Endothelial cell of umbilical vein (primary cell): ENCODE measurements around the gene PLA2G15. TPM values are rescaled to one million over a fixed set of nuclear protein-coding genes. Genes with fewer than 3 reads are reported as not detected.

Experiments used
- BruUV-seq: library from RNA; stranded (reverse); fragments of 400-500 nt; replicated peaks from 2 replicates; lab custom pipeline; 2021; lab: Mats Ljungman, UMichigan
- CTCF ChIA-PET: fragments of 300-600, 350-600 bp; sonication (Branson Sonifier 250); formaldehyde crosslinking; loops from one replicate; lab custom pipeline; 2021; ENCODE audit warnings: antibody characterized with exemption, inconsistent platforms; lab: Charles Lee
- POLR2A ChIA-PET: fragments of 300-600, 350-600 bp; sonication (Branson Sonifier 250); formaldehyde crosslinking; loops from one replicate; lab custom pipeline; 2021; ENCODE audit warnings: antibody characterized with exemption, inconsistent platforms; lab: Charles Lee
- DNase-seq: peaks from one replicate; pipeline ENCODE4 v3.0.0-alpha.2; 2011; ENCODE audit warnings: low read depth, low spot score
- FAIRE-seq: peaks from 2 replicates; lab custom pipeline; 2011; peaks lifted over from hg19 to GRCh38; lab: Jason Lieb, UNC
- H2AFZ ChIP-seq: 2 replicates; pipeline ENCODE4 v1.6.0; 2012; ENCODE audit warnings: low read depth, low read length, control low read depth, inconsistent platforms
- H3K27ac ChIP-seq: 2 replicates; pipeline ENCODE4 v1.5.1; 2011; ENCODE audit warnings: low read depth, mild to moderate bottlenecking, control low read depth, low read length, moderate library complexity; ENCODE audit not compliant: insufficient read depth
- H3K27me3 ChIP-seq, 2 experiments: 2 replicates each; pipeline versions ENCODE4 v1.6.0 to v1.6.1; 2011; ENCODE audit warnings: low read length in 2 of 2, mixed read lengths in 1 of 2; ENCODE audit not compliant: control insufficient read depth in 2 of 2, insufficient read depth in 2 of 2
- H3K36me3 ChIP-seq, 2 experiments: 2 replicates in 1 of 2; 3 replicates in 1 of 2; pipeline ENCODE4 v1.5.1; 2011; ENCODE audit warnings: low read length in 2 of 2, mild to moderate bottlenecking in 1 of 2, moderate library complexity in 1 of 2; ENCODE audit not compliant: control insufficient read depth in 2 of 2, insufficient read depth in 2 of 2; ENCODE audit errors: extremely low read depth in 1 of 2
- H3K4me1 ChIP-seq: 3 replicates; pipeline ENCODE4 v1.5.1; 2011; ENCODE audit warnings: mild to moderate bottlenecking, low read length; ENCODE audit not compliant: control insufficient read depth, insufficient read depth; ENCODE audit errors: extremely low read depth
- H3K4me2 ChIP-seq: 2 replicates; pipeline ENCODE4 v1.6.1; 2011; ENCODE audit warnings: low read length, control low read depth, mixed read lengths; ENCODE audit not compliant: insufficient read depth
- H3K4me3 ChIP-seq, 3 experiments: fragments of 200-600 bp in 1 of 3; sonication (generic), shearing (Covaris generic) in 1 of 3; replicated peaks in 1 of 3; 2 replicates each; pipeline ENCODE4 v1.5.1; 2011 to 2016; ENCODE audit warnings: control low read depth in 3 of 3, low read length in 3 of 3, mild to moderate bottlenecking in 2 of 3, inconsistent platforms in 1 of 3, low read depth in 1 of 3, moderate library complexity in 1 of 3; ENCODE audit not compliant: insufficient read depth in 1 of 3
- H3K79me2 ChIP-seq: 2 replicates; pipeline ENCODE4 v1.6.0; 2012; ENCODE audit warnings: low read length, inconsistent platforms; ENCODE audit not compliant: control insufficient read depth, insufficient read depth
- H3K9ac ChIP-seq: replicated peaks from 2 replicates; pipeline ENCODE3; 2011; ENCODE audit warnings: low read length, control low read depth; ENCODE audit not compliant: insufficient read depth; ENCODE audit errors: extremely low read depth
- H3K9me1 ChIP-seq: replicated peaks from 3 replicates; pipeline ENCODE4 v1.6.0; 2011; ENCODE audit warnings: mild to moderate bottlenecking, low read length; ENCODE audit not compliant: control insufficient read depth, insufficient read depth; ENCODE audit errors: extremely low read depth
- H3K9me3 ChIP-seq: replicated peaks from 2 replicates; pipeline ENCODE4 v1.5.1; 2012; ENCODE audit warnings: low read length, inconsistent platforms; ENCODE audit not compliant: control insufficient read depth, insufficient read depth
- H4K20me1 ChIP-seq: replicated peaks from 2 replicates; pipeline ENCODE3; 2011; ENCODE audit warnings: mild to moderate bottlenecking, low read length; ENCODE audit not compliant: control insufficient read depth, insufficient read depth; ENCODE audit errors: extremely low read depth
- EZH2 ChIP-seq: IDR thresholded peaks from 2 replicates; pipeline ENCODE4 v1.6.1; 2012; ENCODE audit warnings: borderline replicate concordance, low read depth, mild to moderate bottlenecking, moderate library complexity, low read length, inconsistent platforms; ENCODE audit not compliant: severe bottlenecking
- JUN ChIP-seq: IDR thresholded peaks from 2 replicates; pipeline ENCODE4 v1.6.1; 2011; ENCODE audit warnings: borderline replicate concordance, low read depth; ENCODE audit not compliant: insufficient read length, insufficient read depth
- MYC ChIP-seq: IDR thresholded peaks from one replicate; pipeline ENCODE4 v1.6.1; 2011; ENCODE audit warnings: mild to moderate bottlenecking, low read depth, low read length
- POLR2A ChIP-seq: IDR thresholded peaks from 2 replicates; pipeline ENCODE4 v1.6.1; 2012; ENCODE audit warnings: low read depth, mild to moderate bottlenecking, control low read depth, low read length
- POLR2AphosphoS5 ChIP-seq: IDR thresholded peaks from 2 replicates; pipeline ENCODE4 v1.6.1; 2012; ENCODE audit warnings: low read depth, mild to moderate bottlenecking, control low read depth, low read length, moderate library complexity; ENCODE audit not compliant: insufficient read depth
- dilution Hi-C: fragments of 300-500 bp; cut with MboI; formaldehyde crosslinking; loops from one replicate; pipeline ENCODE4 v1.15.0; 2019; ENCODE audit warnings: low sequenced_read_pairs; ENCODE audit not compliant: extremely low pct_ligation_motif_present
- intact Hi-C: fragments of 100-400 bp; cut with micrococcal nuclease; formaldehyde crosslinking; loops from one replicate; pipeline ENCODE4 v1.10.0; 2022
- polyA plus RNA-seq, 4 experiments: library from polyadenylated mRNA; depleted of rRNA in 3 of 4; stranded (reverse) in 3 of 4; unstranded in 1 of 4; fragments of >200 nt; gene quantifications; 2 replicates each; pipeline versions ENCODE4 v1.2.1 to v1.2.3, GENCODE V29; 2011 to 2012; ENCODE audit warnings: missing spikeins in 1 of 4
- total RNA-seq: library from RNA; stranded (reverse); gene quantifications from 2 replicates; pipeline ENCODE4 v1.2.3, GENCODE V29; 2021
- TF ChIP-seq, protein P1 (sequence below), 2 donors: IDR thresholded peaks; 1 replicate in 1 of 2; 2 replicates in 1 of 2; pipeline ENCODE4 v1.5.1; 2011; ENCODE audit warnings: low read length in 2 of 2, mild to moderate bottlenecking in 2 of 2, moderate library complexity in 2 of 2, control low read depth in 1 of 2, inconsistent platforms in 1 of 2, low read depth in 1 of 2; ENCODE audit not compliant: insufficient read depth in 1 of 2; ENCODE audit errors: extremely low read depth in 1 of 2

The PLA2G15 gene
- total and polyA plus RNA-seq, 2 donors (not counting 3 experiments of a cell fraction or from before 2014, with no cell fraction given), result 24.3 to 41.8 TPM

DNA sequence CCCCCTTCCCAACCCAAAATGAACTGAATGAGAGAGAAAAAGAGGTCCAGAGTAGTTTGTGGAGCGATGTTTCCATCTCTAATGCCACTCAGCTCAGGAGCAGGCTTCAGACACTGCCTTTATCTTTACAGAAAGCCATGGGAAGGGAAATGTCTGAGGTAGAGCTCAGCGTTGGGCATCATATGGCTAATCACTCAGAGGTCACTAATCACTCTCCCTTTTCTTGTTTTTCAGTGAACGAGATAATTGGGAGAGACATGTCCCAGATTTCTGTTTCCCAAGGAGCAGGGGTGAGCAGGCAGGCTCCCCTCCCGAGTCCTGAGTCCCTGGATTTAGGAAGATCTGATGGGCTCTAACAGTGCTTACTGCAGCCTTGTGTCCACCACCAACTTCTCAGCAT lies 19.1 kb upstream of the PLA2G15 start:
- H3K27ac ChIP-seq, result no peak overlapping the region
- no peaks in the 10 kb centered on the region for H3K9me1 ChIP-seq
- dilution Hi-C loops, result no loop called here
- no peak for DNase-seq
- CTCF ChIA-PET, result interaction anchor here (1.0 to 1.2 kb wide), 2 partner anchors 142 to 342 kb away, joined by 3 to 4 read pairs; no protein-coding TSS in a partner anchor
- no peak overlapping the region for H2AFZ ChIP-seq
- no peaks in the 10 kb centered on the region for H3K4me1 ChIP-seq
- no peak overlapping the region for H3K9ac ChIP-seq
- no peaks in the 10 kb centered on the region for H3K27me3 ChIP-seq
- POLR2A ChIA-PET, result no interaction called here
- H3K9me3 ChIP-seq, result no peaks in the 10 kb centered on the region
- no peak overlapping the region for H3K4me2 ChIP-seq
- no peak overlapping the region for H3K4me3 ChIP-seq
- H3K79me2 ChIP-seq, result no peaks in the 10 kb centered on the region
- no TSS peak for BruUV-seq
- no peak for FAIRE-seq
- H3K36me3 ChIP-seq, result no peaks in the 10 kb centered on the region
- intact Hi-C loops, result no loop called here
- H4K20me1 ChIP-seq, result peaks cover 3% of the 10 kb centered on the region
- TF ChIP-seq MYC (no peak), JUN (no peak), POLR2AphosphoS5 (no peak), POLR2A (no peak), EZH2 (no peak)
- TF ChIP-seq, protein P1, sequence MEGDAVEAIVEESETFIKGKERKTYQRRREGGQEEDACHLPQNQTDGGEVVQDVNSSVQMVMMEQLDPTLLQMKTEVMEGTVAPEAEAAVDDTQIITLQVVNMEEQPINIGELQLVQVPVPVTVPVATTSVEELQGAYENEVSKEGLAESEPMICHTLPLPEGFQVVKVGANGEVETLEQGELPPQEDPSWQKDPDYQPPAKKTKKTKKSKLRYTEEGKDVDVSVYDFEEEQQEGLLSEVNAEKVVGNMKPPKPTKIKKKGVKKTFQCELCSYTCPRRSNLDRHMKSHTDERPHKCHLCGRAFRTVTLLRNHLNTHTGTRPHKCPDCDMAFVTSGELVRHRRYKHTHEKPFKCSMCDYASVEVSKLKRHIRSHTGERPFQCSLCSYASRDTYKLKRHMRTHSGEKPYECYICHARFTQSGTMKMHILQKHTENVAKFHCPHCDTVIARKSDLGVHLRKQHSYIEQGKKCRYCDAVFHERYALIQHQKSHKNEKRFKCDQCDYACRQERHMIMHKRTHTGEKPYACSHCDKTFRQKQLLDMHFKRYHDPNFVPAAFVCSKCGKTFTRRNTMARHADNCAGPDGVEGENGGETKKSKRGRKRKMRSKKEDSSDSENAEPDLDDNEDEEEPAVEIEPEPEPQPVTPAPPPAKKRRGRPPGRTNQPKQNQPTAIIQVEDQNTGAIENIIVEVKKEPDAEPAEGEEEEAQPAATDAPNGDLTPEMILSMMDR (IDR thresholded peaks at IDR 0.05; ENCODE audit: extremely low read depth in 1 of 2, insufficient read depth in 1 of 2, low read depth in 1 of 2, low read length in 2 of 2), result no peak
